Right lobe of liver (tissue), 6 donors: ENCODE data around the gene CACNA2D1. TPM values are rescaled to one million over a fixed set of nuclear protein-coding genes. Genes with fewer than 3 reads are reported as not detected.

ENCODE experiments used
- ATAC-seq, 4 donors: fragments of 200-7000 bp; cut with Tn5 transposase; one replicate each; pipeline ENCODE4 v1.9.1; 2020; ENCODE audit warnings: mild to moderate bottlenecking in 4 of 4, moderate library complexity in 4 of 4
- DNase-seq, 3 donors: peaks; one replicate each; pipeline ENCODE4 v3.0.0-alpha.2; 2020
- H3K27ac ChIP-seq, 3 donors: fragments of 200-600 bp; one replicate each; pipeline ENCODE4 v1.8.0; 2022
- H3K27me3 ChIP-seq, 2 donors: fragments of 200-600 bp; one replicate each; pipeline ENCODE4 v1.8.0; 2022
- H3K36me3 ChIP-seq, 4 donors: fragments of 200-600 bp; sonication (generic) in 1 of 4; one replicate each; pipeline versions ENCODE4 v1.5.1 to v1.8.0; 2017 to 2022; ENCODE audit warnings: control low read depth in 1 of 4
- H3K4me1 ChIP-seq, 4 donors: fragments of 200-600 bp; sonication (generic) in 1 of 4; one replicate each; pipeline versions ENCODE4 v1.5.1 to v1.8.0; 2017 to 2022; ENCODE audit warnings: control low read depth in 1 of 4
- H3K4me3 ChIP-seq, 3 donors: fragments of 200-600 bp; one replicate each; pipeline ENCODE4 v1.8.0; 2022
- H3K9me3 ChIP-seq, 4 donors: fragments of 200-600 bp; sonication (generic) in 1 of 4; one replicate each; pipeline versions ENCODE4 v1.5.1 to v1.8.0; 2017 to 2022; ENCODE audit warnings: control low read depth in 1 of 4
- POLR2A ChIP-seq: fragments of 450-650 bp; IDR thresholded peaks from one replicate; pipeline ENCODE4 v1.6.1; 2017; ENCODE audit warnings: antibody characterized with exemption, mild to moderate bottlenecking
- WGBS: methylation state at CpG from one replicate; pipeline ENCODE4 v1.1.6; 2018; ENCODE audit warnings: low coverage, low lambda C conversion rate; ENCODE audit not compliant: insufficient coverage; ENCODE audit errors: missing lambda C conversion rate; 5-methylcytosine and 5-hydroxymethylcytosine counted together
- intact Hi-C, 2 donors: fragments of 100-400 bp; cut with DNase I; formaldehyde crosslinking; loops; one replicate each; pipeline versions ENCODE4 v1.11.2 to v1.14.1; 2022
- long read RNA-seq: library from polyadenylated mRNA; unstranded; transcript quantifications from one replicate; pipeline ENCODE4 v2.0.0, GENCODE V29; 2019
- total RNA-seq, 6 experiments: library from RNA; depleted of rRNA in 2 of 6; stranded (reverse); fragments of >200 nt in 2 of 6; fragmentation: NEBNext Ultra II Directional in 3 of 6; extraction: Animal tissue kit (Norgen Biotek cat#: 25700) in 3 of 6; gene quantifications; one replicate each; pipeline versions ENCODE4 v1.1.0 to v1.2.4, GENCODE V29; 2016 to 2023
- TF ChIP-seq, protein P1 (sequence below), 4 donors: fragments of 200-600 bp in 3 of 4; fragments of 450-650 bp in 1 of 4; IDR thresholded peaks; one replicate each; pipeline versions ENCODE4 v1.5.1 to v1.8.0; 2016 to 2022; ENCODE audit warnings: antibody characterized with exemption in 4 of 4, mild to moderate bottlenecking in 2 of 4
- donor health status: DM: no; HTN: yes; CAD: no.
- donor health status: DM: no; HTN: no; CAD: no.
- donor health status: DM: no; HTN: no; CAD: no.
- donor health status: DM: no; HTN: yes; CAD: no.
- donor health status: DM: no; HTN: yes; CAD: no.

CACNA2D1 gene
- total RNA-seq = 1 to 10 TPM; 1.3 to 6.0 (median 2.2) TPM
- long read RNA-seq = 0 reads

DNA sequence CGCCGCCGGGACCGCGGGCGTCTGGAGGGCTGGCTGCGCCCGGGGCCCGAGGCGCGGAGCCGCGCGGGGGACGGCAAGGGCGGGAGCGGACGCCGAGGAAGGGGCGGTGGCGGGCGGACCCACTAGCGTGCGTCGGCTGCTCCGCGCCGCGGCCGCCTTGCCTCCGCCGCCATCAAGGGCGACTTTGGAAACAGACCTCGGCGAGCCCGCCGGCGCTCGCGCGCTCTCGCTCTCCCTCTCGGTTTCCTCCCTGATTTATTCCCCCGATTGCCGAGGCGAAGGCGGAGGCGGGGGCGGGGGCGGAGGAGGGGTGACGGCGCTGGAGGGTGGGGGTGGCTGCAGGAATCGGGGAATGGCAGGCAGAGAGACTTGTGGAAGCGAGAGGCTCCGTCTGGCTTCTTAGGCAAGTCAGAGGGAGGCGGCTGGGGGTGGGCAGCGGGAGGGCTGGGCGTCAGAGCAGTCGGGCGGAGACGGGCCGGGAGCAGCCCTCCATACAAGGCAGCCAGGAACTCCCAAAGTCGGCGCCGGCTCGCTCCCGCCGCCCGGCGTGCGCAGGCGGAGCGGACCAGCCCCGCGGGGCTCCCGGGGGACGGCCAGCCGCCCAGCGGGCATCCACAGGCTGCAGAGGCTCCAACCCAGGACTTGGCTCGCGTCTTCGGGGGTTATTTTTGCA, at the start of gene CACNA2D1:
Gene CACNA2D1 (minus strand): TSS at position 231 of the 673 bp plus-strand sequence.
- no peaks in the 10 kb centered on the region for H3K27me3 ChIP-seq
- TF ChIP-seq, protein P1, sequence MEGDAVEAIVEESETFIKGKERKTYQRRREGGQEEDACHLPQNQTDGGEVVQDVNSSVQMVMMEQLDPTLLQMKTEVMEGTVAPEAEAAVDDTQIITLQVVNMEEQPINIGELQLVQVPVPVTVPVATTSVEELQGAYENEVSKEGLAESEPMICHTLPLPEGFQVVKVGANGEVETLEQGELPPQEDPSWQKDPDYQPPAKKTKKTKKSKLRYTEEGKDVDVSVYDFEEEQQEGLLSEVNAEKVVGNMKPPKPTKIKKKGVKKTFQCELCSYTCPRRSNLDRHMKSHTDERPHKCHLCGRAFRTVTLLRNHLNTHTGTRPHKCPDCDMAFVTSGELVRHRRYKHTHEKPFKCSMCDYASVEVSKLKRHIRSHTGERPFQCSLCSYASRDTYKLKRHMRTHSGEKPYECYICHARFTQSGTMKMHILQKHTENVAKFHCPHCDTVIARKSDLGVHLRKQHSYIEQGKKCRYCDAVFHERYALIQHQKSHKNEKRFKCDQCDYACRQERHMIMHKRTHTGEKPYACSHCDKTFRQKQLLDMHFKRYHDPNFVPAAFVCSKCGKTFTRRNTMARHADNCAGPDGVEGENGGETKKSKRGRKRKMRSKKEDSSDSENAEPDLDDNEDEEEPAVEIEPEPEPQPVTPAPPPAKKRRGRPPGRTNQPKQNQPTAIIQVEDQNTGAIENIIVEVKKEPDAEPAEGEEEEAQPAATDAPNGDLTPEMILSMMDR (IDR thresholded peaks at IDR 0.05) = no peak
- no peak for TF ChIP-seq POLR2A
- no peaks in the 10 kb centered on the region for H3K9me3 ChIP-seq
- DNase-seq = peak; percentile 46 to 58 (median 52)
- H3K36me3 ChIP-seq = no peaks in the 10 kb centered on the region
- intact Hi-C loops = no loop called here
- ATAC-seq = peak; percentile 74 to 85 (median 82)
- H3K27ac ChIP-seq = peak within 1 kb of the TSS in 1 of 3 donors; percentile 30
- WGBS = 4% methylated on average over 14 of the region's 82 CpGs
- H3K4me3 ChIP-seq = peak within 1 kb of the TSS; percentile 24 to 51 (median 40)
- peaks cover 0 to 8% (median 0%) of the 10 kb centered on the region in 4 donors for H3K4me1 ChIP-seq

DNA sequence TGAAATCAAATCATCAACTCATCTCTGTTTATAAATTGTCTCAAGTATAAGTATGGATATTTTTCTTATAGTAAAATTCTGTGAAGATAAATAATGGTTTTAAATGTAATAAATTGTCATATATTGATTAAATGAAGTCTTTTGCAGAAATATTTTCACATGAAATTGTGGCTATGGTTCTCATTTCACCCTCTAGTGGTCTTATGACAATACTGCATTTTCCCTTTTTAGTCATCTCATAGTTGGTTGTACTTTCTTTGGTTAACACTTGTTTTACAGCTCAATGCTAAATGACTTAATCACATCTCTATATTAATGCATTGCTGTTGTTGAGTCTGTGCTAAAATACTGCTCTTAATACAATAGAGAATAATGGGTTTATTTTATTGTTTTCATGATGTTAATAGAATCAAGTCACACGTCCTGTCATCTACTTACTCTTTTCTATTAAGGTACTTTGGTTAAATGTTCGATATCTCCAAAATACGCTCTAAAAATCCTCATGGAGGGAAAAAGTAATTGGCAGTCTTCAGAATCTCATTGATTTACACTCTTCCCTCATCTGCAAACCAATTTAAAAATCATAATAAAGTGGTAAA, 38.0 kb upstream of the CACNA2D1 start:
- Histone ChIP-seq H3K4me1 (no peaks in the 10 kb centered on the region), H3K4me3 (no peak overlapping the region), H3K36me3 (no peaks in the 10 kb centered on the region), H3K27ac (no peak overlapping the region), H3K27me3 (no peaks in the 10 kb centered on the region), H3K9me3 (no peaks in the 10 kb centered on the region)
- intact Hi-C loops = no loop called here
- DNase-seq = no peak
- peak in 2 of 4 donors; percentile 30 to 47 for ATAC-seq
- TF ChIP-seq, protein P1 (IDR thresholded peaks at IDR 0.05) = peak; percentile 32 to 75 (median 70)
- TF ChIP-seq POLR2A = no peak
- 59% methylated on average over 3 of the region's 3 CpGs for WGBS

DNA sequence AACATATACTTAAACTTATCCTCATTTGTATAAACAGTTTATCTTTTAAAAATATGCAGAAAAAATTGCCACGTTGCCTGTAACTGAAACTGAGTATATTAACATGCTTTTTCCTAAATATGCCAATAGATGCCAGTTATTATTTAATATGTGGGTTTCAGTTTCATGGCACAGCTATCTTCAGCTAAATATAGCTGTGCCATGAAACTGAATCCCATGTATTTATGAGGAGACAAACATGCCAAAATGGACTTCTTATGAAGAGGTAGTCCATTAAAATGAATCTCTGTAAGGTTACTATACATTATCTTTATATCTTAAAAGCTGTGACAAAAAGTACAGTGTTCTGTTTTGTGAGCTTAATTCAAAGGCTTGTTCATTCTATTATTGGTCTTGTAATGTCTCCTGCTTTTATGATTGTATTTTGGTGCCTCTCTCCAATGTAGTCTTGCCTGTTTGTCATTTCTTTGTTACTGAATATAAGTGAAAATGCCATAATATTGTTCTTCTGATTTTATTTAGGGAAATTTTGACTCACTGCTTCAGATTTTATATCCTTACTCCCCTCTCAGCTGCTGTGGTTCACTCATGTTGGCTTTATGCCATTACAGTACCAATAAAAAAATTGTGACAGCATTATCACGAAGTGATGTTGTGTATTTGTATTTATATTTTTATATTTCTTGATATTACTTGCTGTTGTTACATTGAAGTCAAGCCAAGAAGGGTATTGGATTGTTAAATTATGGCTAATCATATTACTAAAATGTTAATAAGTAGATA, 34.3 kb upstream of the CACNA2D1 start:
- 15% methylated on average over 2 of the region's 2 CpGs for WGBS
- Histone ChIP-seq H3K4me1 (no peaks in the 10 kb centered on the region), H3K27me3 (no peaks in the 10 kb centered on the region), H3K4me3 (no peak overlapping the region), H3K27ac (no peak overlapping the region), H3K9me3 (no peaks in the 10 kb centered on the region), H3K36me3 (no peaks in the 10 kb centered on the region)
- intact Hi-C loops = no loop called here
- no peak for TF ChIP-seq POLR2A
- TF ChIP-seq, protein P1 (IDR thresholded peaks at IDR 0.05) = no peak
- ATAC-seq = no peak
- no peak for DNase-seq

- TF ChIP-seq, protein P1 (IDR thresholded peaks at IDR 0.05) = no peak
- no peak for TF ChIP-seq POLR2A
- H3K36me3 ChIP-seq = no peaks in the 10 kb centered on the region
- DNase-seq = no peak
- no peak overlapping the region for H3K4me3 ChIP-seq
- no peak overlapping the region for H3K27ac ChIP-seq
- 72% methylated on average over 9 of the region's 9 CpGs for WGBS
- intact Hi-C loops = no loop called here
- H3K9me3 ChIP-seq = no peaks in the 10 kb centered on the region
- H3K4me1 ChIP-seq = no peaks in the 10 kb centered on the region
- no peaks in the 10 kb centered on the region for H3K27me3 ChIP-seq
- ATAC-seq = no peak
Observed at GRCh38 chr7:82472966-82473365, 29.4 kb upstream of the CACNA2D1 start.
